ENCODE measurements around the gene SLC16A6. TPM values are rescaled to one million over a fixed set of nuclear protein-coding genes. Genes with fewer than 3 reads are reported as not detected.

The SLC16A6 gene, protein sequence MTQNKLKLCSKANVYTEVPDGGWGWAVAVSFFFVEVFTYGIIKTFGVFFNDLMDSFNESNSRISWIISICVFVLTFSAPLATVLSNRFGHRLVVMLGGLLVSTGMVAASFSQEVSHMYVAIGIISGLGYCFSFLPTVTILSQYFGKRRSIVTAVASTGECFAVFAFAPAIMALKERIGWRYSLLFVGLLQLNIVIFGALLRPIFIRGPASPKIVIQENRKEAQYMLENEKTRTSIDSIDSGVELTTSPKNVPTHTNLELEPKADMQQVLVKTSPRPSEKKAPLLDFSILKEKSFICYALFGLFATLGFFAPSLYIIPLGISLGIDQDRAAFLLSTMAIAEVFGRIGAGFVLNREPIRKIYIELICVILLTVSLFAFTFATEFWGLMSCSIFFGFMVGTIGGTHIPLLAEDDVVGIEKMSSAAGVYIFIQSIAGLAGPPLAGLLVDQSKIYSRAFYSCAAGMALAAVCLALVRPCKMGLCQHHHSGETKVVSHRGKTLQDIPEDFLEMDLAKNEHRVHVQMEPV
- total RNA-seq = 0.50 and 0.89 TPM in 2 replicates

DNA sequence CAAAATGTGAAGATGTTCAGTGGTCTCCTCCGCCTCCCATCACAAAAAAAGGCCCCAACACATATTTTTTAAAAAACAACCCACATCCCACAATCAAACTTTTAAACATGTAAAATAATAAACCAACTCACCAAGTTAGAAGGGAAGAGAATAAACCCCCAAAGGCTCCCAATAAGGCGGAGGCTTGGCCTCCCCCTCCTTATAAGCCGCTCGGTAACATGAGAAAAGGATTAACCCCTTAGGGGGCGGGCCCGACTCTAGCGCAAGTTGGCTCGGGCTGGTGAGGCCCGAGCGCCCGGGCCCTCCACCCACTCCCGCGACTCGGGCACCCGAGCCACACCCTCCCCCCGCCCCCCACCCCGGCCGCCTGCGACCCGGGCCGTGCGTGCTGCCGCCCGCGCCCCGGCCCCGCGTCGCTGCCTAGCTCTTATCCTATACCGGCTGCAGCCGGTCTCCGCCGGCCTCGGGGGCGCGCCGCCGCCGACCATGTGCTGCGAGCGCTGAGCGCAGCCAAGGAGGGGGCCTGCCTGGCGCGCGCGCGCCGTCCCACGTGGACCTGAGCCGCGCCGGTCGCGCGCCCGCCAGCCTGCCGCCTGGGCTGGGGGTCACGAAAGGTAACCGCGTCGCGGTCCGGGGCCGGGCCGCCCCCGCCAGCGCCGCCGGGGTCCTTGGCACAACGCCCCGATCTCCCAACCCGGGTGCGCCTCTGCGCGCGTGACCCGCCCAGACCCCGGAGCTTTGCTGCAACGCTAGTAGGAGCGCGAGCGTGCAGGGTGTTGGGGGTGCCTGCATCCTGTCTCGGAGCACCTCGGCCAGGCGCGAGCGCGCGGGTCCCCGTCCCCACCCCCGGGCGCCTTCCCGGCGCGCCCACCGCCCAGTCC, at the start of gene SLC16A6, which contains the start of gene ARSG:
TSS of gene SLC16A6 (minus strand) at position 173 of the 881 bp plus-strand sequence. CDS start 12,807 bp downstream, outside the sequence.
TSS of gene ARSG (plus strand) at position 541 of the 881 bp plus-strand sequence. CDS start 15,999 bp downstream, outside the sequence.

GRCh38 chr17:68247445-68248198, 43.3 kb downstream of the SLC16A6 start, which contains the start of gene AMZ2:
Gene AMZ2, plus strand, starts transcription at chr17:68248043. Its CDS starts 2,145 bp downstream, at chr17:68250188.

Other genes starting within 250 kb of the SLC16A6 start
- gene AMZ2, start 43.1 kb downstream of the SLC16A6 start, total RNA-seq = 79.4 and 87.9 TPM in 2 replicates
- gene ARSG, start 368 bp upstream of the SLC16A6 start, total RNA-seq = 2.9 and 3.0 TPM in 2 replicates
- gene WIPI1, start 166.4 kb upstream of the SLC16A6 start, total RNA-seq = 83.9 and 92.6 TPM in 2 replicates
- gene PRKAR1A, start 221.3 kb upstream of the SLC16A6 start, total RNA-seq = 157 and 162 TPM in 2 replicates

Measured in bronchus fibroblast of lung (primary cell).